Medulla oblongata (tissue), 1 donor: ENCODE data around the gene EXO1.
"Not testable (repeated sequence)": the region's sequence is repeated elsewhere in the genome, so short reads cannot be mapped to it uniquely, and the experiment has no call there.

Source experiments
- DNase-seq: peaks from one replicate; pipeline ENCODE4 v3.0.0-alpha.2; 2015; ENCODE audit errors: extremely low spot score

Gene EXO1

GRCh38 chr1:241847796-241848685, at the start of gene EXO1:
Gene EXO1, plus strand, starts transcription at chr1:241848204. Its CDS starts 2,222 bp downstream, at chr1:241850426.
- DNase-seq = peak; percentile 95

- no peak for DNase-seq
Measured at GRCh38 chr1:241799416-241799815, 48.6 kb upstream of the EXO1 start.

GRCh38 chr1:241800640-241801039, 47.4 kb upstream of the EXO1 start:
- DNase-seq = no peak

- no peak for DNase-seq
Measured at GRCh38 chr1:241802863-241803262, 45.1 kb upstream of the EXO1 start.

GRCh38 chr1:241804706-241805105, 43.3 kb upstream of the EXO1 start:
- not testable (repeated sequence) for DNase-seq

- no peak for DNase-seq
Measured at GRCh38 chr1:241808265-241808664, 39.7 kb upstream of the EXO1 start.

GRCh38 chr1:241810769-241811405, 37.1 kb upstream of the EXO1 start:
- no peak for DNase-seq

- DNase-seq = no peak
Measured at GRCh38 chr1:241813768-241814320, 34.2 kb upstream of the EXO1 start.

GRCh38 chr1:241816008-241816407, 32.0 kb upstream of the EXO1 start:
- DNase-seq = no peak

- DNase-seq = no peak
Measured at GRCh38 chr1:241817331-241817792, 30.6 kb upstream of the EXO1 start.

- no peak for DNase-seq
Measured at GRCh38 chr1:241817956-241818612, 29.9 kb upstream of the EXO1 start.

GRCh38 chr1:241819340-241819866, 28.6 kb upstream of the EXO1 start:
- DNase-seq = no peak

- no peak for DNase-seq
Measured at GRCh38 chr1:241821363-241821762, 26.6 kb upstream of the EXO1 start.

GRCh38 chr1:241822846-241823245, 25.2 kb upstream of the EXO1 start:
- no peak for DNase-seq

GRCh38 chr1:241823925-241824324, 24.1 kb upstream of the EXO1 start:
- DNase-seq = no peak

- peak; percentile 28 for DNase-seq
Measured at GRCh38 chr1:241825581-241825980, 22.4 kb upstream of the EXO1 start.

GRCh38 chr1:241826613-241827012, 21.4 kb upstream of the EXO1 start:
- not testable (repeated sequence) for DNase-seq

- DNase-seq = no peak
Measured at GRCh38 chr1:241827264-241827663, 20.7 kb upstream of the EXO1 start.

GRCh38 chr1:241828463-241829021, 19.5 kb upstream of the EXO1 start:
- no peak for DNase-seq

GRCh38 chr1:241829468-241829867, 18.5 kb upstream of the EXO1 start:
- DNase-seq = no peak

GRCh38 chr1:241834733-241835377, 13.1 kb upstream of the EXO1 start:
- peak; percentile 60 for DNase-seq
